OCI-LY3 (cell line): ENCODE results near the gene APOA4.

Experiments used
- H2AFZ ChIP-seq: fragments of 200-600, 300-600 bp; shearing (Covaris generic); 2 replicates; pipeline ENCODE4 v1.6.0; 2014; ENCODE audit warnings: antibody characterized with exemption, low read depth, low read length
- H3K27ac ChIP-seq: fragments of 200-600, 300-600 bp; sonication (generic); 2 replicates; pipeline ENCODE4 v1.5.1; 2014; ENCODE audit warnings: mild to moderate bottlenecking, low read length, moderate library complexity, mixed read lengths
- H3K27me3 ChIP-seq: fragments of 200-600, 300-600 bp; sonication (generic); 2 replicates; pipeline ENCODE4 v1.6.1; 2014; ENCODE audit warnings: low read depth, low read length, mixed read lengths
- H3K36me3 ChIP-seq: fragments of 200-600, 300-600 bp; sonication (generic); replicated peaks from 2 replicates; pipeline ENCODE3; 2014; ENCODE audit warnings: low read depth, low read length, mixed read lengths
- H3K4me1 ChIP-seq: fragments of 300-600, 200-600 bp; sonication (generic); 2 replicates; pipeline ENCODE4 v1.6.1; 2014; ENCODE audit warnings: low read length, mixed read lengths
- H3K4me2 ChIP-seq: fragments of 200-600, 300-600 bp; sonication (generic); 2 replicates; pipeline ENCODE4 v1.6.1; 2014; ENCODE audit warnings: low read length, mixed read lengths
- H3K4me3 ChIP-seq: fragments of 300-600, 200-600 bp; sonication (generic); 2 replicates; pipeline ENCODE4 v1.5.1; 2014; ENCODE audit warnings: antibody characterized with exemption, mild to moderate bottlenecking, low read length, moderate library complexity
- H3K79me2 ChIP-seq: fragments of 300-600, 200-600 bp; shearing (Covaris generic); 2 replicates; pipeline ENCODE4 v1.6.1; 2014; ENCODE audit warnings: mild to moderate bottlenecking, low read length, mixed read lengths
- H3K9ac ChIP-seq: fragments of 300-600, 200-600 bp; shearing (Covaris generic); 2 replicates; pipeline ENCODE4 v1.6.0; 2014; ENCODE audit warnings: mild to moderate bottlenecking, low read length, moderate library complexity
- H3K9me3 ChIP-seq: fragments of 200-600, 300-600 bp; shearing (Covaris generic); 2 replicates; pipeline ENCODE4 v1.6.1; 2014; ENCODE audit warnings: low read length, mixed read lengths; ENCODE audit not compliant: insufficient read depth
- H4K20me1 ChIP-seq: fragments of 200-600, 300-600 bp; sonication (generic); 2 replicates; pipeline ENCODE4 v1.6.1; 2016; ENCODE audit warnings: low read length, mixed read lengths; ENCODE audit not compliant: insufficient read depth
- CTCF ChIP-seq: fragments of 200-600, 300-600 bp; sonication (generic); IDR thresholded peaks from 2 replicates; pipeline ENCODE4 v1.5.1; 2014; ENCODE audit warnings: antibody characterized with exemption, low read length, low read depth
- EZH2phosphoT487 ChIP-seq: fragments of 200-600 bp; shearing (Covaris generic); IDR thresholded peaks from 2 replicates; pipeline ENCODE4 v1.6.1; 2018; ENCODE audit warnings: antibody characterized with exemption, mixed run types, low read depth

APOA4 gene

GRCh38 chr11:116772443-116773202 is 50.5 kb downstream of the APOA4 start, which contains the start of gene BUD13:
Gene BUD13, minus strand, starts transcription at chr11:116772987. Its CDS starts 23 bp downstream, at chr11:116772964.
- peak within 1 kb of the TSS; percentile 76 for H2AFZ ChIP-seq
- H3K36me3 ChIP-seq = peaks cover 11% of the 10 kb centered on the region
- no peaks in the 10 kb centered on the region for H3K27me3 ChIP-seq
- peak within 1 kb of the TSS; percentile 97 for H3K4me2 ChIP-seq
- H3K9ac ChIP-seq = peak within 1 kb of the TSS; percentile 87
- H3K4me3 ChIP-seq = peak within 1 kb of the TSS; percentile 87
- peaks cover 23% of the 10 kb centered on the region for H3K4me1 ChIP-seq
- peak within 1 kb of the TSS; percentile 73 for H3K27ac ChIP-seq
- no peaks in the 10 kb centered on the region; the same call in 1 of the 2 replicates for H4K20me1 ChIP-seq
- TF ChIP-seq CTCF (no peak), EZH2phosphoT487 (no peak)
- peaks cover 22% of the 10 kb centered on the region for H3K79me2 ChIP-seq
- no peaks in the 10 kb centered on the region for H3K9me3 ChIP-seq

GRCh38 chr11:116771935-116772334 is 51.2 kb downstream of the APOA4 start:
- H3K36me3 ChIP-seq = peaks cover 11% of the 10 kb centered on the region
- H3K4me1 ChIP-seq = peaks cover 23% of the 10 kb centered on the region
- no peaks in the 10 kb centered on the region for H3K27me3 ChIP-seq
- H3K4me3 ChIP-seq = peak overlapping the region; percentile 87
- no peak overlapping the region for H3K27ac ChIP-seq
- peak overlapping the region; percentile 87 for H3K9ac ChIP-seq
- TF ChIP-seq CTCF = no peak
- no peak for TF ChIP-seq EZH2phosphoT487
- H4K20me1 ChIP-seq = no peaks in the 10 kb centered on the region; the same call in 1 of the 2 replicates
- peaks cover 22% of the 10 kb centered on the region for H3K79me2 ChIP-seq
- H3K9me3 ChIP-seq = no peaks in the 10 kb centered on the region
- H2AFZ ChIP-seq = no peak overlapping the region
- peak overlapping the region; percentile 89 for H3K4me2 ChIP-seq
